Activated naive CD8-positive, alpha-beta T cell treated with anti-CD3 and anti-CD28 coated beads, Interleukin-2, amount 50 U/mL, for 24 hours (primary cell): ENCODE data around the gene ZDHHC3.
A peak's percentile ranks its signal among the peaks of the same experiment; 100 is the strongest.
"Not testable (repeated sequence)": the region's sequence is repeated elsewhere in the genome, so short reads cannot be mapped to it uniquely, and the experiment has no call there.

ENCODE experiments used
- ATAC-seq: fragments of 150-1000 bp; cut with Tn5 transposase; one replicate; pipeline ENCODE4 v1.10.0; 2021
- DNase-seq: peaks from one replicate; pipeline ENCODE4 v3.0.0; 2021
- H3K27ac Mint-ChIP-seq: one replicate; pipeline ENCODE4 v1.8.0; 2021; ENCODE audit warnings: mild to moderate bottlenecking, mixed read lengths
- H3K27me3 Mint-ChIP-seq: one replicate; pipeline ENCODE4 v1.8.0; 2021; ENCODE audit warnings: mixed read lengths
- H3K36me3 Mint-ChIP-seq: one replicate; pipeline ENCODE4 v1.8.0; 2021; ENCODE audit warnings: low read depth, mixed read lengths
- H3K4me1 Mint-ChIP-seq: one replicate; pipeline ENCODE4 v1.8.0; 2021; ENCODE audit warnings: mixed read lengths
- H3K4me3 Mint-ChIP-seq: one replicate; pipeline ENCODE4 v1.8.0; 2021; ENCODE audit warnings: mild to moderate bottlenecking, moderate library complexity, mixed read lengths
- H3K9me3 Mint-ChIP-seq: one replicate; pipeline ENCODE4 v1.8.0; 2021; ENCODE audit warnings: mixed read lengths

The ZDHHC3 gene

DNA sequence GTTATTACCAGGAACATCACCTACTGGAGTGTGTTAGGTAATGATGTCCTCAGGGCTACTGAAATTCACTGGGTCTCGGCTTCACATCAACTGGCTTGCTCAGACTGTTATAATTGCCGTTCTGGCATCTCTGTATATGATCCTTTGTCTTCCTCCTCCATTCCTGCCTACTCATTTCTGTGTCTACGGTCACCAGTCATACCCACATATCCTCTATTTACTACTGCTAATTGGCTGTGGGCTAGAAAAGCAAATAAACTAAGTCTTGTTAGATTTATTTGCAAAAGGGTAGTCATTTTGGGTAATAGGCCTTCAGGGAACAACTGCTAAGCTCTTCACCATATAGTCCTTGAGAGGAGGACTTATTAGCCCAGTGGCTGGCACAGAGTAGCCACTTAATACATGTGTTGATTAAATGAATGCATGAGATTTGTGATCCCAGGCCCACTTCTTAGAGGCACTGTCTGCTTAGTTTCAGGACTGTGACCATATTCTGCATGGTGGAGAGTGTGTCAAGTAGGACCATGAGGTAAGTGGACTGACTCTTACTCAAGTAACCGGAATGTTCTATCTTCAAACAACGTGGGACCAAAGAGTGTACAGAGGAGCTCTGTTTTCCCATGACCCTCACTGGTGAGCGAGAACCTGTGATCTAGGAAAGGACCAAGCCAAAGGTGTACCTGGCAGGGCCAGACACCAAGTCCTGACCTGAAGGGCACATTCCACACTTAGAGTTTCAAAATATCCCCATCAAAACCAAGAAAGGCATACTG, 13.2 kb downstream of the ZDHHC3 start:
- Mint-ChIP-seq H3K27ac (no peak overlapping the region), H3K27me3 (no peaks in the 10 kb centered on the region), H3K4me1 (peaks cover 22% of the 10 kb centered on the region), H3K4me3 (no peak overlapping the region), H3K9me3 (no peaks in the 10 kb centered on the region), H3K36me3 (no peaks in the 10 kb centered on the region)
- ATAC-seq = no peak
- no peak for DNase-seq

- no peak for ATAC-seq
- Mint-ChIP-seq H3K36me3 (no peaks in the 10 kb centered on the region), H3K4me1 (peaks cover 13% of the 10 kb centered on the region), H3K9me3 (no peaks in the 10 kb centered on the region), H3K27me3 (no peaks in the 10 kb centered on the region), H3K4me3 (no peak overlapping the region), H3K27ac (no peak overlapping the region)
- DNase-seq = no peak
Measured at GRCh38 chr3:44961888-44962287, 14.1 kb downstream of the ZDHHC3 start.

DNA sequence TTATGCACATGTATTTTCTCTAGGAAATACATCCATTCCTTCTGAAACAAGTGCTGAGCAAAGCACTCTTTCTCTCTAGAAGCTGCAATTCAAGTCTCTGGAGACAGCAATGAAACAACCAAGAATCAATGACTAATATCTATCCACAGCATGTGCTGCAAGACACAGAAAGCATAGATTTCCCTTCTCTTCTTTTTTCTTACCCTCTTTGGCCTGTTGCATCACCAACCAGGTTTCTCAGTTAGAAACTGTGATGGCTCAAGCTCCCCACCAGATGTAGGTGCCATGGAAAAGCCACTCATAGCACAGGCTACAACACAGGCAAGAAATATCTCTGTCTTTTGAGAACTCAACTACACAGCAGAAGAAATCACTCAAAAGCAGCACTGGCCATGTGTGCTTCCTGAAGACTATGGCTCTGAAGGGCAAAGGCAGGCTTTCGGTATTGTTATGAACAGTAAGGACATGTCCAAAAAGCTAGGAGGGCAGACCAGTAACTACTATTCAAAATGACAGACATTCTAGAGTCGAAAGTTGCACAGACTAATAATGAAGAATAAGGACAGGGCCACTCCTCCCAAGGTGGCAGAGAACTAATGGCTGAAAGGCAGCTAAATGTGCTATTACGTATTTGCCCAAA, 15.5 kb downstream of the ZDHHC3 start:
- H3K4me1 Mint-ChIP-seq = peaks cover 5% of the 10 kb centered on the region
- H3K9me3 Mint-ChIP-seq = no peaks in the 10 kb centered on the region
- no peaks in the 10 kb centered on the region for H3K36me3 Mint-ChIP-seq
- no peak overlapping the region for H3K27ac Mint-ChIP-seq
- no peaks in the 10 kb centered on the region for H3K27me3 Mint-ChIP-seq
- H3K4me3 Mint-ChIP-seq = no peak overlapping the region
- DNase-seq = no peak
- peak; percentile 20 for ATAC-seq

GRCh38 chr3:44958386-44958785, 17.6 kb downstream of the ZDHHC3 start:
- ATAC-seq = no peak

GRCh38 chr3:44957986-44958385, 18.0 kb downstream of the ZDHHC3 start:
- Mint-ChIP-seq H3K9me3 (no peaks in the 10 kb centered on the region), H3K27ac (no peak overlapping the region), H3K4me3 (no peak overlapping the region), H3K4me1 (peaks cover 6% of the 10 kb centered on the region), H3K27me3 (no peaks in the 10 kb centered on the region), H3K36me3 (peaks cover 2% of the 10 kb centered on the region)
- ATAC-seq = no peak
- DNase-seq = no peak

More at GRCh38 chr3:44958386-44958785, 17.6 kb downstream of the ZDHHC3 start:
- no peak overlapping the region for H3K4me3 Mint-ChIP-seq
- H3K4me1 Mint-ChIP-seq = peaks cover 6% of the 10 kb centered on the region
- peaks cover 2% of the 10 kb centered on the region for H3K36me3 Mint-ChIP-seq
- H3K27me3 Mint-ChIP-seq = no peaks in the 10 kb centered on the region
- no peaks in the 10 kb centered on the region for H3K9me3 Mint-ChIP-seq
- DNase-seq = no peak
- H3K27ac Mint-ChIP-seq = no peak overlapping the region

GRCh38 chr3:44955917-44956316, 20.1 kb downstream of the ZDHHC3 start:
- Mint-ChIP-seq H3K36me3 (peaks cover 2% of the 10 kb centered on the region), H3K4me3 (no peak overlapping the region), H3K27ac (no peak overlapping the region), H3K9me3 (no peaks in the 10 kb centered on the region), H3K27me3 (no peaks in the 10 kb centered on the region), H3K4me1 (peaks cover 6% of the 10 kb centered on the region)
- ATAC-seq = no peak
- DNase-seq = no peak

DNA sequence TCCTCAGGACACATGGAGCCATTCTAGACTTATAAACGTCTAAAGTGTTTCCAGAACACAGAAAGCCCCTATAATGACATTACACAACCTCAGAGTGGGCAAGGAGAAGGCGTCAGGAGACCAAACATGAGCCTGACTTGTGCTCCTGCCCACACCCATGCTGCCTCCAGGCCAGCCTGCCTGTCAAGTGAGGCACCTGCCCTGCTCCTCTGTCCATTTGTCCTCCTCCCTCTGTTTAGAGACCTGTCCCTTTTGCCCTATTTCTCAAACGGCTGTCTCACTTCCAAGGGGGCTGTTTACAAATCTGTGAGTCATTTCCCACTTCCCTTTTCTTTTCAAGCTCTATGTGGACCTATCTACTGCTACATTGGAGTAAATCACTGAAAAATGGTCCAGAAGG, 21.0 kb downstream of the ZDHHC3 start:
- Mint-ChIP-seq H3K27me3 (no peaks in the 10 kb centered on the region), H3K9me3 (no peaks in the 10 kb centered on the region), H3K4me3 (no peak overlapping the region), H3K36me3 (peaks cover 2% of the 10 kb centered on the region), H3K4me1 (peaks cover 2% of the 10 kb centered on the region), H3K27ac (no peak overlapping the region)
- DNase-seq = no peak
- ATAC-seq = peak; percentile 49

- Mint-ChIP-seq H3K27me3 (no peaks in the 10 kb centered on the region), H3K9me3 (no peaks in the 10 kb centered on the region), H3K27ac (no peak overlapping the region), H3K36me3 (peaks cover 2% of the 10 kb centered on the region), H3K4me1 (peaks cover 2% of the 10 kb centered on the region), H3K4me3 (no peak overlapping the region)
- DNase-seq = no peak
- ATAC-seq = no peak
Measured at GRCh38 chr3:44954304-44954703, 21.7 kb downstream of the ZDHHC3 start.

- Mint-ChIP-seq H3K27me3 (no peaks in the 10 kb centered on the region), H3K36me3 (peaks cover 4% of the 10 kb centered on the region), H3K9me3 (no peaks in the 10 kb centered on the region), H3K27ac (no peak overlapping the region), H3K4me3 (no peak overlapping the region), H3K4me1 (peaks cover 2% of the 10 kb centered on the region)
- ATAC-seq (no peak), DNase-seq (no peak)
Measured at GRCh38 chr3:44952689-44953088, 23.3 kb downstream of the ZDHHC3 start.

- DNase-seq (no peak), ATAC-seq (no peak)
- Mint-ChIP-seq H3K27me3 (no peaks in the 10 kb centered on the region), H3K4me3 (no peak overlapping the region), H3K27ac (no peak overlapping the region), H3K36me3 (peaks cover 4% of the 10 kb centered on the region), H3K4me1 (peaks cover 2% of the 10 kb centered on the region), H3K9me3 (no peaks in the 10 kb centered on the region)
Measured at GRCh38 chr3:44950275-44950734, 25.7 kb downstream of the ZDHHC3 start.

DNA sequence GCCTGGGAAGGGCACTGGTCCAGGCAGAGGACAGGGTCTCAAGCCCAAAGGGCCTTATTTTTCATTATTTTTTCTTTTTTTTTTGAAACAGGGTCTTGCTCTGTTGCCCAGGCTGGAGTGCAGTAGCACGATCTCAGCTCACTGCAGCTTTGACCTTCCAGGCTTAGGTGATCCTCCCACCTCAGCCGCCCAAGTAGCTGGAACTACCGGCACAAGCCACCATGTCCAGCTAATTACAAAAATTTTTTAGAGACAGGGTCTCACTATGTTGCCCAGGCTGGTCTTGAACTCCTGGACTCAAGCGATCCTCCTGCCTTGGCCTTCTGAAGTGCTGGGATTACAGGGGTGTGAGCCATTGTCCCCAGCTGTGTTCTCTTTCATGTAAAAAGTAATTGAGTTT, 26.2 kb downstream of the ZDHHC3 start:
- H3K4me1 Mint-ChIP-seq, H3K27ac Mint-ChIP-seq, H3K9me3 Mint-ChIP-seq, H3K4me3 Mint-ChIP-seq, H3K27me3 Mint-ChIP-seq, H3K36me3 Mint-ChIP-seq, DNase-seq, ATAC-seq: not testable (repeated sequence)

GRCh38 chr3:44948239-44948638, 27.7 kb downstream of the ZDHHC3 start:
- H3K27ac Mint-ChIP-seq = no peak overlapping the region
- H3K27me3 Mint-ChIP-seq = no peaks in the 10 kb centered on the region
- DNase-seq = no peak
- H3K36me3 Mint-ChIP-seq = peaks cover 9% of the 10 kb centered on the region
- no peaks in the 10 kb centered on the region for H3K9me3 Mint-ChIP-seq
- no peak overlapping the region for H3K4me3 Mint-ChIP-seq
- H3K4me1 Mint-ChIP-seq = no peaks in the 10 kb centered on the region
- no peak for ATAC-seq

- no peak overlapping the region for H3K4me3 Mint-ChIP-seq
- ATAC-seq (no peak), DNase-seq (no peak)
- no peaks in the 10 kb centered on the region for H3K27me3 Mint-ChIP-seq
- no peaks in the 10 kb centered on the region for H3K4me1 Mint-ChIP-seq
- no peaks in the 10 kb centered on the region for H3K9me3 Mint-ChIP-seq
- H3K27ac Mint-ChIP-seq = no peak overlapping the region
- H3K36me3 Mint-ChIP-seq = peaks cover 26% of the 10 kb centered on the region
Measured at GRCh38 chr3:44942202-44942921, 33.6 kb downstream of the ZDHHC3 start.

- no peak for DNase-seq
- H3K9me3 Mint-ChIP-seq = no peaks in the 10 kb centered on the region
- no peaks in the 10 kb centered on the region for H3K27me3 Mint-ChIP-seq
- H3K27ac Mint-ChIP-seq = no peak overlapping the region
- H3K4me3 Mint-ChIP-seq = no peak overlapping the region
- H3K4me1 Mint-ChIP-seq = peaks cover 4% of the 10 kb centered on the region
- no peak for ATAC-seq
- H3K36me3 Mint-ChIP-seq = peaks cover 27% of the 10 kb centered on the region
Measured at GRCh38 chr3:44939581-44940036, 36.4 kb downstream of the ZDHHC3 start.
